CD4-positive, alpha-beta T cell treated with Interferon gamma for 1 hour (primary cell): Measurements from ENCODE around the gene GAS2L2.

Experiments
- DNase-seq: peaks from one replicate; pipeline ENCODE4 v3.0.0-alpha.2; 2020

GAS2L2 gene

GRCh38 chr17:35744830-35745229 is 8.2 kb downstream of the GAS2L2 start:
- DNase-seq = no peak

DNA sequence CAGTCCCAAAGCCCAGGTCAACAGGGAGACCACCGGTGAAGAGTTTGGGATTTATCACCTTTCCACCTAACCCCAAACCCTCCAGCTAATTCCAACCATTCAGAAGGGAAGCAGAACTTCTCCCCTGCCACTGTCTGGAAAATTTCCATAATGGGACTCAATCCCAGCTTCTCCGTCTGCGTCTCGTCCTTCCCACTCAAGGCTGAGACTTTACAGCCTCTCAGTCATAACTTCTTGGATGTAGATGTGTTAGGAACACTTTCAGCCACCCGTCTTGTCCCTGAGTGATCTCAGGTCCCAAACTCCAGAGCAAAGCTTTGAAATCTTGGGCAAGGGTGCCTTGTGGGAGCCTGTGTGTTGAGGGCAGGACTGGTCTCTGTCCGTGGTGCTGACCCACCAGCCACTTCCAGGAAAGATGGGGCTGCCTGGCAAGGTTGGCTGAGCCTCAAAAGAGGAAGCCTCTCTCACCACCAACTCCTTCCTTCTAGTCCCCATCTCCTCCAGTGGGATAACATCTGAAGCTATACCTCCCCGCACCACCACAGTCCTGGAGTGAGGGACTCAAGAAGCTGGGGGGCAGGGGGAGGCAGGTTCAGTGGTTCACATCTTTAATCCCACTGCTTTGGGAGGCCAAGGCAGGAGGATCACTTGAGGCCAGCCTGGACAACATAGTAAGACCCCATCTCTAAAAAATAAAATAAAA is 9.3 kb downstream of the GAS2L2 start:
- DNase-seq = no peak

GRCh38 chr17:35742896-35743477 is 10.1 kb downstream of the GAS2L2 start:
- no peak for DNase-seq

GRCh38 chr17:35742496-35742895 is 10.5 kb downstream of the GAS2L2 start:
- no peak for DNase-seq

DNA sequence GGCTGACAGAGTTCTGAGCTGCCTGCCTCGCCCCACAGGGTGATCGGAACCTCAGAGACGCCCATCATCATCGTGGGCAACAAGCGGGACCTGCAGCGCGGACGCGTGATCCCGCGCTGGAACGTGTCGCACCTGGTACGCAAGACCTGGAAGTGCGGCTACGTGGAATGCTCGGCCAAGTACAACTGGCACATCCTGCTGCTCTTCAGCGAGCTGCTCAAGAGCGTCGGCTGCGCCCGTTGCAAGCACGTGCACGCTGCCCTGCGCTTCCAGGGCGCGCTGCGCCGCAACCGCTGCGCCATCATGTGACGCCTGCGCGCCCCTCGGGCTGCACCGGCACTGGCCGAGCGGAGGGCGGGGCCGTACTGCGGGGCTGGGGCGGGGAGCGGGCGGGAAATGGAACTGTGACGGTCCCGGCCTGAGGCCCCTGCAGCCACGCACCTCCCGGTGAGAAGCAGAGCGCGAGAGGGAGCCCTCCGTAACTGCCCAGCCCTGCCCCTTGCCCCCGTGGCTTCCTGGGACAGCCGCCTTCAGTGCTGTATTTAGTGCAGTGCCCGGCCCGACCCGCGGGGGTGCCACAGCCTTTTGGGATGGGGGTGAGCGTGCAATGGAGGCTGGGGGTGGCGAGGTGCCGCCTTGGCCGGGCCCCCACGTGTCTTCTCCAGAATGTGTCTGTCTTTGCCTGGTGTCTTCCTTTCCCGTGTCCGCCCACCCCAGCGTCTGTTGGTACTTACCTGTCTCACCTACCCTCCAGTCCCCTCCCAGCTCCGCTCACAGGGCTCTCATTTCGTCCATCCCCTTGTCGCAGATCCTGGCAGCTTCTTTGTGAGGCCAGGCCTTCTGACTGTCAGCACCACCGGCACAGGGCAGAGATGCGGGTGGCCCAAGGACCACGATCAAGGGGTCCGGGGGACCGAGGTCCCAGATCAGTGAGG is 11.8 kb downstream of the GAS2L2 start:
- DNase-seq = no peak

GRCh38 chr17:35740216-35740615 is 12.8 kb downstream of the GAS2L2 start:
- DNase-seq = no peak

DNA sequence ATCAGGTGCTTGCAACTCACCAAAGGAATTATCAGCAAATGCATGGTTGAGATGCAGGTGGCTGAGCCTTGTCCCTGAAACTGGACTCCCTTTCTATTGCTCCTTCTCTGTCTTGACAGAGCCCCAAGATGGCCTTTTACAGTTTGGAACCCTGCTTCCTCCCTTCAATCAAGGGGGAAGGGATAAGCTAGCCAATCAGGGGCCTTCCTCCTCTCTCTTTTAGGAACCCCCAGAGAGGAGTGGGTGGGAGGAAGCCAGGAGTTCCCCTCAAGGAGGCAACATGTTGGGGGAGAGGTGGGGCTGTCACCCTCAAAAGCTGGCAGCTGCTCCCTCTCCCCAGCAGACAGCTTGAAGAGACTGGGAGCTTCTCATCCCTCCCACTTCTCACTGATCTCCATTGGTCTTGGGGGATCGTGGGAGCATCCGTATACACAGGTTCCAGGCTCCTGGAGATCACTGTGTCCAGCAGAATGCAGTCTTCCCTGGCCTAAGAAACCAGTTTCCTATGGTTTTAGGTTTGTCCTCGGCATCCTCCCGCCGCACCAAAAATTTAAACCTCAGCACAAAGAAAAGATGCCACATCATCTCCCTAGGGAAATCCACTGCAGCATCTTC is 14.4 kb downstream of the GAS2L2 start:
- DNase-seq = no peak

- DNase-seq = no peak
Observed at GRCh38 chr17:35736236-35736635, 16.8 kb downstream of the GAS2L2 start.

- no peak for DNase-seq
Observed at GRCh38 chr17:35735036-35735805, 17.8 kb downstream of the GAS2L2 start.

- no peak for DNase-seq
Observed at GRCh38 chr17:35734396-35734795, 18.6 kb downstream of the GAS2L2 start.

GRCh38 chr17:35733366-35733765 is 19.7 kb downstream of the GAS2L2 start:
- DNase-seq = no peak

GRCh38 chr17:35732806-35733136 is 20.3 kb downstream of the GAS2L2 start:
- no peak for DNase-seq

DNA sequence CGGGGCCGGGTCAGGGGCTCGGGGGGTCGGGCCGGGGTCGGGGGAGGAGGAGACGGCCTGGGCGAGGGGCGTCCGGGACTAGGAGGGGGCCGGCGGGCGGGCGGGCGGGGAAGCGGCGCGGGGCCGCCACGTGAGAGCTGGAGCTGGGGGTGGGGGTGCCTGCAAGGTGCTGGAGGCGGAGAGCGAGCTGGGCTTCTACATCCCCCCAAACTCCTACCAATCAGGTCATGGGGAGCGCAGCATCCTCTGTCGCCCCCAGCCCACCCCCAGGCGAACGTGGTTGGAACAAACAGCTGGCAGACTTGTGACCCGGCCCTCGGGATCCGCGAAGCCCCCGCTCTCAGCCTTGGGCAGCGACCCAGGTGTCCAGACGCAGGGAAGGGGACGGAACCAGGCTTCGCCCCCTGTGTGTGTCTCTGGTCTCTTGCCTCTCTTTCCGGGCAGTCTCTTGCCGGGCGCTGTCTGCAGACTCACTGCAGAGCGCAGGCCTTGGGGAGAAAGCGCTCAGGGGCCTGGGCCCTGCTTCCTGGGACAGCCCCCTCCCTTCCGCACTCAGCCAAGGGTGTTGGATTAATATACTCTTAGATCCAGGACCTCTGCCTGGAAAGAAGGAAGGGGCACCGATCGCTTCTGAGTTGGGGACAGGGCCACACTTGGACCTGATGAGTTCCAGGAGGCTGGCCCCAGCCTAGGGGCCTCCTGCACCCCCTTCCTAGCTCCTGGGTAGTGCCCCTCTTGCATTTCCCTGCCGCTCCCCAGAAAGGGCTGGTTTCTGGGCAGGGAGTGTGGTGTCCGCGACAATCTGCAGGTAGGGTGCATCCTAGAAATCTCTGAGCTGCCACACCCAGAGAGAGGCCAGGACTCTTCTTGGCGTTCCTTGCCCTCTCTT is 20.9 kb downstream of the GAS2L2 start:
- DNase-seq = no peak

DNA sequence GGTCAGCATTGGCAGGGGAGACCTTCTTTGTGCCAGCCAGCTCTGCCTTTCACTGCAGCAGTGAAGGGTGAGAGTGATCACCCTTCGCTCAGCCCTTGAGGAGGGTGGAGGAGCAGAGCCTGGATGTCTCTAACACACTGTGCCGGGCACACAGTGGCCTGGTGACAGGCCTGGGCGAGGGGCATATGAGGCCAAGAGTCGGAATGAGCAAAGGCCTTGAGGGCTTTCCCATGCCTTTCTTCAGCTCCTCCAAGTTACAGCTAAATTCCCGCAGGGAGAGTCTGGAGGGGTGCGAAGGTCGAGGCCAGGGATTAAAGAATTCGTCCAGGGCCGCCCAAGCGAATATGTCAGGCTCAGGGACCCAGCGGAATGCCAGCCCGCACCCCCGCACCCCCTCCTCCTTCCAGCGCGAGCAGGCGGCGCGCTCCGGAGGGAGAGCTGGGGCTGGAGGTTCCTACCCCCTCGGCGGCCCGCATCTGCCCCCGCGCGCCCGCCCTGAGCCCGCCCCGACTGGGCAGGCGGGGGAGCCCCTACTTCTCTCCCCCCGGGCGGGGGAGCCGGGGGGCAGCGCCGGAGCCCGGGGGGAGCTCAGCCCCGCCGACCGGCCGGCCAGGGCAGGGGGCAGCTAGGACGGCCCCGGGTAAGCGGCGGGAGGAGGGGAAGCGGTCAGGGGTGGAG is 21.7 kb downstream of the GAS2L2 start, which contains the start of gene RASL10B:
TSS of gene RASL10B (plus strand) at position 401 of the 678 bp plus-strand sequence. CDS start 3,546 bp downstream, outside the sequence.
- DNase-seq = no peak

- DNase-seq = no peak
Observed at GRCh38 chr17:35730400-35731005, 22.5 kb downstream of the GAS2L2 start.

DNA sequence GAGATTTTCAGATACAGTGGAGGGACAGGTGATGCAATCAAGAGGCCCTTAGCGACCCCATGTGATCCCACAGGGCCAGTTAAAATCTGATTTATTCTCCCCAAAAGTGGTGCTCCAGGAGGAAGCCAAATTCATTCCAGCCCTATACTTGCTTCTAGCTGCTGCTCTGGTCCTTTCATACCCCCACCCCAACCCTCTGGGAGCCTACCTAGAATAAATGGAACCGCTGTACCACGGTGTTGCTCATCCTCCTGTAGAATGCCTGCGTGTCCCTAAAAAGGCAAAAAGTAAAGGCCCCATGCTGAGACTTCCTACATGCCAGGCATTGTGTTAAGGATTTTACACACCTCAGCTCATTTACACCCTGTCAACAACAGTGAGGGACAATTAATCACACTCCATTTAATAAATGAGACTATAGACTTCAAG is 23.6 kb downstream of the GAS2L2 start:
- DNase-seq = no peak

DNA sequence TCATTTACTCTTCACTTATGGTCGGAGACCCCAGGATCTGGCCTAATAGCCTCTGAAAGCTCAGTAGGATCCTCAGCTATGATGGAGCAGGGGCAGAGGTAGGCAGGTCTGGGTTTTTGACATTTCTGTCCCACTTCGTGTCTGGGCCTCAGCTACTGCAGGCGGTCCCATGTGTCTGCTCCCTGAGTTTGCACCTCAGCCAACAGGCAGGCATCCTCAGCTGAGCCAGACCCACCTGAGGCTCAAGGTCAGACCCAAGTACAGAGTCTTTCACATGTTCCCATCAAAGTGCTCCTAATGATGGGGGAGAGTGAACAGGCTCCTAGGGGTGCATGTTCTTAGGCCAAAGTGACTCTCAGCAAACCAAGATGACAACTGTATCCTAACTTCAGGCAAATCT is 24.5 kb downstream of the GAS2L2 start:
- DNase-seq = no peak

DNA sequence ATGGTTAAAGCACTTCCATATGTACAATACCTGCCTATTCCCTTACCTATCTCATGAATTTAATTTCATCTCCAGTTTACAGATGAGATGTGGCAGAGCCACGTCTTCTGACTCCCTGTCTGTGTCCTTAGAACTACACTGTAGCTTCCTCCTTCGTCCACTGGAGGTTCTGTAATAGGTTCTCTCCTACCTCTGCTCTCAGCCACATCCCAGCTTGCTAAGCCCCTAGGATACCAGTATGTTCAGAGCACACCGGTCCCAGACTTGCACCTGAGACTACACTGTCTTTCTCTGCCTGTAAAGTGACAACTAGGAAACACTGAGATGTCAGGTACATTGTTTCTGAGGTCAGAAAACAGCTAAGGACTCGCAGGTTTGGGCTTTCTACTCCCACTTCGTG is 25.4 kb downstream of the GAS2L2 start:
- no peak for DNase-seq

- DNase-seq = no peak
Observed at GRCh38 chr17:35726953-35727460, 26.0 kb downstream of the GAS2L2 start.
